Nephron progenitor cell (in vitro differentiated cells): ENCODE results near the gene TPTE.
"Not testable (repeated sequence)": the region's sequence is repeated elsewhere in the genome, so short reads cannot be mapped to it uniquely, and the experiment has no call there.

Experiments
- DNase-seq: peaks from one replicate; pipeline ENCODE4 v3.0.0; 2021
- H3K27ac Mint-ChIP-seq: 2 replicates; pipeline ENCODE4 v1.8.0; 2021; ENCODE audit warnings: mild to moderate bottlenecking, moderate library complexity, mixed read lengths
- H3K27me3 Mint-ChIP-seq: 2 replicates; pipeline ENCODE4 v1.8.0; 2021; ENCODE audit warnings: mild to moderate bottlenecking, low read depth, mixed read lengths; ENCODE audit not compliant: poor library complexity
- H3K36me3 Mint-ChIP-seq: 2 replicates; pipeline ENCODE4 v1.8.0; 2021; ENCODE audit warnings: low read depth, mixed read lengths
- H3K4me1 Mint-ChIP-seq: 2 replicates; pipeline ENCODE4 v1.8.0; 2021; ENCODE audit warnings: mixed read lengths
- H3K4me3 Mint-ChIP-seq: 2 replicates; pipeline ENCODE4 v1.8.0; 2021; ENCODE audit warnings: mild to moderate bottlenecking, moderate library complexity, mixed read lengths
- H3K9me3 Mint-ChIP-seq: 2 replicates; pipeline ENCODE4 v1.8.0; 2021; ENCODE audit warnings: mild to moderate bottlenecking, moderate library complexity, mixed read lengths
- CTCF ChIP-seq: fragments of 200-600 bp; sonication (generic); IDR thresholded peaks from 2 replicates; pipeline ENCODE4 v1.5.0; 2021; ENCODE audit warnings: antibody characterized with exemption

TPTE gene

GRCh38 chr21:10539956-10540355, 18.6 kb downstream of the TPTE start:
- H3K4me3 Mint-ChIP-seq = no peak overlapping the region
- H3K4me1 Mint-ChIP-seq = no peaks in the 10 kb centered on the region
- no peak for TF ChIP-seq CTCF
- peaks cover 24% of the 10 kb centered on the region for H3K9me3 Mint-ChIP-seq
- no peaks in the 10 kb centered on the region for H3K36me3 Mint-ChIP-seq
- H3K27ac Mint-ChIP-seq = no peak overlapping the region
- no peak for DNase-seq
- no peaks in the 10 kb centered on the region for H3K27me3 Mint-ChIP-seq

GRCh38 chr21:10544376-10544775, 23.0 kb downstream of the TPTE start:
- not testable (repeated sequence) for DNase-seq, H3K4me1 Mint-ChIP-seq, H3K36me3 Mint-ChIP-seq, H3K27ac Mint-ChIP-seq, H3K27me3 Mint-ChIP-seq, H3K4me3 Mint-ChIP-seq
- peaks cover 35% of the 10 kb centered on the region for H3K9me3 Mint-ChIP-seq

- H3K27me3 Mint-ChIP-seq, H3K4me1 Mint-ChIP-seq, H3K27ac Mint-ChIP-seq, H3K36me3 Mint-ChIP-seq, H3K4me3 Mint-ChIP-seq, DNase-seq: not testable (repeated sequence)
- H3K9me3 Mint-ChIP-seq = peaks cover 68% of the 10 kb centered on the region
Observed at GRCh38 chr21:10547868-10548267, 26.5 kb downstream of the TPTE start.

GRCh38 chr21:10548331-10548954, 27.1 kb downstream of the TPTE start:
- H3K4me3 Mint-ChIP-seq, DNase-seq, H3K27ac Mint-ChIP-seq, H3K27me3 Mint-ChIP-seq, H3K36me3 Mint-ChIP-seq, H3K4me1 Mint-ChIP-seq: not testable (repeated sequence)
- H3K9me3 Mint-ChIP-seq = peaks cover 72% of the 10 kb centered on the region

GRCh38 chr21:10570803-10571202, 49.4 kb downstream of the TPTE start:
- H3K4me1 Mint-ChIP-seq, DNase-seq, H3K27me3 Mint-ChIP-seq, H3K36me3 Mint-ChIP-seq, H3K4me3 Mint-ChIP-seq, H3K27ac Mint-ChIP-seq: not testable (repeated sequence)
- H3K9me3 Mint-ChIP-seq = peaks cover 23% of the 10 kb centered on the region

- not testable (repeated sequence) for H3K27me3 Mint-ChIP-seq, H3K36me3 Mint-ChIP-seq, H3K4me3 Mint-ChIP-seq, H3K4me1 Mint-ChIP-seq, DNase-seq, H3K27ac Mint-ChIP-seq
- peaks cover 50% of the 10 kb centered on the region for H3K9me3 Mint-ChIP-seq
Observed at GRCh38 chr21:10574531-10575310, 53.3 kb downstream of the TPTE start.

- no peak for TF ChIP-seq CTCF
- no peak for DNase-seq
- peaks cover 50% of the 10 kb centered on the region for H3K9me3 Mint-ChIP-seq
- H3K27me3 Mint-ChIP-seq = no peaks in the 10 kb centered on the region
- no peak overlapping the region for H3K27ac Mint-ChIP-seq
- H3K36me3 Mint-ChIP-seq = no peaks in the 10 kb centered on the region
- no peaks in the 10 kb centered on the region for H3K4me1 Mint-ChIP-seq
- H3K4me3 Mint-ChIP-seq = no peak overlapping the region
Observed at GRCh38 chr21:10575311-10575667, 53.9 kb downstream of the TPTE start.

- not testable (repeated sequence) for H3K4me3 Mint-ChIP-seq, H3K27ac Mint-ChIP-seq, H3K27me3 Mint-ChIP-seq, H3K4me1 Mint-ChIP-seq, H3K36me3 Mint-ChIP-seq, DNase-seq
- peaks cover 45% of the 10 kb centered on the region for H3K9me3 Mint-ChIP-seq
Observed at GRCh38 chr21:10578910-10579309, 57.5 kb downstream of the TPTE start.

GRCh38 chr21:10589115-10589514, 67.7 kb downstream of the TPTE start:
- H3K27me3 Mint-ChIP-seq = not testable (repeated sequence)

GRCh38 chr21:10607074-10607473, 85.7 kb downstream of the TPTE start:
- H3K4me3 Mint-ChIP-seq, H3K9me3 Mint-ChIP-seq, H3K36me3 Mint-ChIP-seq, H3K4me1 Mint-ChIP-seq, H3K27ac Mint-ChIP-seq, H3K27me3 Mint-ChIP-seq, DNase-seq: not testable (repeated sequence)

More at GRCh38 chr21:10589115-10589514, 67.7 kb downstream of the TPTE start:
- H3K4me1 Mint-ChIP-seq, H3K36me3 Mint-ChIP-seq, H3K27ac Mint-ChIP-seq, H3K9me3 Mint-ChIP-seq, DNase-seq, H3K4me3 Mint-ChIP-seq: not testable (repeated sequence)

- not testable (repeated sequence) for H3K27ac Mint-ChIP-seq, H3K36me3 Mint-ChIP-seq, H3K4me1 Mint-ChIP-seq, H3K9me3 Mint-ChIP-seq, DNase-seq, H3K4me3 Mint-ChIP-seq, H3K27me3 Mint-ChIP-seq
Observed at GRCh38 chr21:10614285-10614684, 92.9 kb downstream of the TPTE start.

- not testable (repeated sequence) for H3K4me1 Mint-ChIP-seq, H3K9me3 Mint-ChIP-seq, H3K4me3 Mint-ChIP-seq, H3K36me3 Mint-ChIP-seq, DNase-seq, H3K27ac Mint-ChIP-seq, H3K27me3 Mint-ChIP-seq
Observed at GRCh38 chr21:10616061-10616460, 94.7 kb downstream of the TPTE start.
